ENCODE results near the gene TIPARP.
"Not testable (repeated sequence)": the region's sequence is repeated elsewhere in the genome, so short reads cannot be mapped to it uniquely, and the experiment has no call there.

Gene TIPARP

GRCh38 chr3:156646958-156647357 lies 27.4 kb upstream of the TIPARP start:
- no peak for DNase-seq (ENCODE audit: low read depth in 2 of 2)

GRCh38 chr3:156648086-156648485 lies 26.3 kb upstream of the TIPARP start:
- DNase-seq (ENCODE audit: low read depth in 2 of 2), result no peak

GRCh38 chr3:156649681-156650080 lies 24.7 kb upstream of the TIPARP start:
- no peak for DNase-seq (ENCODE audit: low read depth in 2 of 2)

GRCh38 chr3:156652661-156653060 lies 21.7 kb upstream of the TIPARP start:
- not testable (repeated sequence) for DNase-seq (ENCODE audit: low read depth in 2 of 2)

DNA sequence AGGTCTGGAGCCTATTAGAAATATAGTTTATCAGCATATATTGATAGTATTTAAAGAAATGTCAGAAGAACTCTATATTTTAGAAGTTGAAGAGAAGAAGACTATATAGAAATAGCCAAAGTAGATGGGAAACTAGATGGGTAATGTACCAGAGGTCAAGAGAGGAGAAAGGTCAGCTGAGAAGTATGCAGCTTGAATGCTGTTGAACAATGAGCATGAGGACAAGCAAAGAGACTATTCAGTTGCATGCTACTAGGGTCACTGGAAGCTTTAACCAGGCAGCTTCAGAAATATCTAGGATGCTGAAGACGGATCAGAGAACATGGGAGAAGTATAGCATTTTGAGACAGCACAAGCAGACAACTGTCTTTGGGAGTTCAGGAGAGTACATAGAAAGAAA lies 19.6 kb upstream of the TIPARP start:
- no peak for DNase-seq (ENCODE audit: low read depth in 2 of 2)

DNA sequence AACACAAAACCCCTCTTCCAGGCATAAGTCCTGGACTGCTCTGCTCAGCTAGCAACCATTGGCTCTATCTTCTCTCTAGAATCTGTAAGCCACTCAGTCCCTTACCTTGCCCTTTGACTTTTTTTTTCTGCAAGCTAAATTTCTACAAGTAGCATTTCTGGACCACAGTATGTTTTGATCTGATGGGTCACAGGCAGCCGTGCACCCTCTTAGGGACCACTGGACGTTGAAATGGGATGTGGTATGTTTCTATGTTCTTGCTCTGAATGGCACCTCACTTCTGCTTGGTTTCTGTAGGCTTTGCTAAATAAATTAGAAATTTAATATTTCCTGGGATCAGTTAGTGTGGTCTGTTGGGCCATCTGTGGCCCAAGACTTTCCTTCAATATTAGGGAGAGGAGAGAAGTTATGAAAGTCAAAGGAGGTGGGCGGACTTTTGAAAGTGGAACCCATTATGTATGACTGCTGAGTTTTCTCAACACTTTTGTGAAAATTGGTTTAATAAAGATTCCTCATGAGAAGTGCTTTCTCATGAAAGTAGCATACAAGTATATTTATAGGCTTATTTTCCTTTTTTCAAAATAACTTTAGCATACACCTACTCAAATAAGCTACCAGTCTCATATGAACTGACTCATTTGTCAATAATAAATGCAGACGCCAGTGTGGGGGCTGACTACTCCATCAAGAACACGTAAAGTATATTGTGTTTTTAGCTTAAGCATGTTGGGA lies 18.4 kb upstream of the TIPARP start:
- no peak for DNase-seq (ENCODE audit: low read depth in 2 of 2)

- no peak for DNase-seq (ENCODE audit: low read depth in 2 of 2)
Measured at GRCh38 chr3:156657440-156657839, 16.9 kb upstream of the TIPARP start.

GRCh38 chr3:156657862-156658731 lies 16.3 kb upstream of the TIPARP start:
- DNase-seq (ENCODE audit: low read depth in 2 of 2), result no peak

DNA sequence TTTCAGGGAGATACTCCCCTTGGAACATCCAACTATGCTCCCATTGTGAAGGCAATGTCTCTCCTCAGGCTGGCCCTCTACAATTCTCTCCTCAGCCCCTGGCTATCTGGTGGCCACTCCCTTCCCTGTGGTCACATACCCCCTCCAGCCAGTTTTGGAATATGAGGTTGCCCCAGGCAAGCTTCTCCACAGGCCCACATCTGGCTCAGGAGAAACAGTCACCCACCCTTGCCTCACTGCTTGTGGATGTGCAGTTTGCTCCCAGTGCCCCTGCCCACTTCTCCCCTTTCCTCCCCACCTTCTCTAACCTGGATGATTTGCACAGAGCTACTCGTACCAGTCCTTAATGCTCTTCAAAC lies 15.7 kb upstream of the TIPARP start:
- DNase-seq (ENCODE audit: low read depth in 2 of 2), result no peak

DNA sequence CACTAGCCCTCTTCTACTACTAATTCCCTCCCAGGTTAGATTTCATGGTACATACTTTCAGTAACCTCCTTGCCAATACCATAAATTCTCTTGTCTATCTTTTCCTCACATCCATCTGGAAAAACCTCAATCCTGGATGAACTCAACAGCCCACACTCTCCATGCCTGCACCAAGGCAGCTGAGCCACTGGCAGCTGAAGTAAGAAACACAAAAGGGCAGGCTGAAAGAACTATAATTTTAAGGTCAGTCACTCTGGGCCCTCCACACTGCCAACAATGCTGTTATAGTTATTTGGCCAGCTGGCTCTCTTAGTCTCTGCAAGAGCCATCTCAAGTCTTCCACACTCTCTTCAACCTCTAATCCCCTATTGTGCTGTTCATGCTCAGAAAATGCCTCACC lies 15.1 kb upstream of the TIPARP start:
- no peak for DNase-seq (ENCODE audit: low read depth in 2 of 2)

- DNase-seq (ENCODE audit: low read depth in 2 of 2), result no peak
Measured at GRCh38 chr3:156661155-156661554, 13.2 kb upstream of the TIPARP start.

DNA sequence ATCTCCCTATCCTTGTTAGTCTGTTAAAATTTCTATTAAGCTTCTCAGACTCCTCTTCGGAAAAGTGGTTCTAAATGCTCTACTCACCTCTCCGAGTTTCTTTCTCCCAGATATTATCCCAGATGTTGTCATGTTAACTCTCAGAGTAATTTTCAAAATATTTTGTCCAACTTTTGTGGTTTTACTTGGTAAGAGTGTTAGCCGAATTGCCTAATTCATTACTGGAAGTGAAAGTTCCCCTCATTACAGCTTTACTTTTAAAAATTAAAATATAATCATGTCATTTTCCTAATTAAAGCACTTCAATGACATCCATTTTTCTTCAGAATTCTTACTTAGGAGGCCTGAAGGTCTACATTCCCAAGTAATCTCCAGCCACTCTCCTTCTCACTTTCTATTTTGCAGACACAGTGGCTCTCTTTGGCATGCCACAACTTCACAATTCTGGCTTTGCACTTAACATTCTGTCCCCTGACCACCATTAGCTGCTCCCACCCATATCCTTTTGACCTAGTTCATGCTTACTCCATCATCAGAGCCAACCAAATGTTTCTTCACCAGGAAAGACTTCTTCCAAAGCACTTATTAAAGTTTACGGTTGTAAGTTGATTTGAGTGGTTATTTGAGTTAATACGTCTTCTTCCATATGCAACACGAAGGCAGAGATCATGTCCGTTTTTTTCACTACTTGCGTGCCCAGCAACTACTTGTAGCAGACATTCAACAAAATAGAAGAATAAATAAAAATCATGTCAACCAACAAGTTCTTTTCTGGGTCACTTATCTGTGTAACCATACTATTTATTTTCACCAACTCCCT lies 10.2 kb upstream of the TIPARP start:
- no peak for DNase-seq (ENCODE audit: low read depth in 2 of 2)

DNA sequence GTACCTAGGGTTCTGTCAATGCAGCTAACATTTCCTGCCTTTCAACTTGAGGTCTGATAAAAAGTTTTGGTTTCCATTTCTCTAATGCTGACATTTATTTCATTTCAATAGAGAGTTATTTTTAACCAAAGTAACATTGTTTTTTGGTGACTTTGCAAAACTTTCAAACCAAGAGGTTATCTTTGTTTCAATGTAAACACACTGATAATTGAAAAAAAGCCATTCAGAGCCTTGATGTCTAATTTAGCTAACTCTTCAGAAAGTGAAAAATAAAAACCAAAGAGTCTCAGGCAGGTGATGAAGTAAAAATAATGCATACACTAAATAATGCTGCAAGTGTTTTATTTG lies 9.6 kb upstream of the TIPARP start:
- DNase-seq (ENCODE audit: low read depth in 2 of 2), result no peak

DNA sequence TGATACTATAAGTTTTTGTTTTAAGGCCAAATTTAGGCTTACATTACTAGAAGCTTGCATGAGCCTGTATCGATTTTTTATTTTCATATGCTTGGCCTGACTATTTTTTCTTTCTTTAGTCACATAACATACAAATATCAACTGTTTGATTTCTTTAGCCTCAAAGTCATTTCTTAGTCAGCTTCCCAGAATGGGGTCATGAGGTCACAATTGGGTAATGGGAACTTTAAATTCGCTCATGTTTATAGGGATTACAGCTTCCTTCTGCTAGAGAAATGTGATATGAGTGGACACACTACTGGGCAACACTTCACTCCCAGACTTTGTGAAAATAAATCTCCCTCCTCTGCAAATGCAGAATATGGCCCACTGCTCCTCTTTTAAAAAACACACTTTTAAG lies 9.1 kb upstream of the TIPARP start:
- no peak for DNase-seq (ENCODE audit: low read depth in 2 of 2)

DNA sequence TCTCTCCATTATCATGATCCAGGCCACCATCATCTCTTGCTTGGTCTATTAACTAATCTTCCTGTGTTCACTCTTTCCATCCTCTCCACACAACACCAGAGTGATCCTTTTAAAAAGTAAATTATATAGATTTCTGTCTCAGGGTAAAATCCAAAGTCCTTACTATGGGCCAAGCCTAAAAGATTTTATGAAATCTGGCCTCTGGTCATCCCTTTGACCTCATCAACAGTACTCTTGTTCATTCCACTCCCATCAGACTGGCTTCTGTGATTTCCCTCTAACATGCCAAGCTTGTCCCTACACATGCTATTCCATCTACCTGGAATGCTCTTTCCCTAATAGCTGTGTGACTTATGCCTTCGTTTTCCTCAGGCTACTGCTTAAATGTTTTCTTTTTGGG lies 8.3 kb upstream of the TIPARP start:
- no peak for DNase-seq (ENCODE audit: low read depth in 2 of 2)

GRCh38 chr3:156668073-156668763 lies 6.2 kb upstream of the TIPARP start:
- DNase-seq (ENCODE audit: low read depth in 2 of 2), result no peak

GRCh38 chr3:156670077-156670476 lies 4.3 kb upstream of the TIPARP start:
- DNase-seq (ENCODE audit: low read depth in 2 of 2), result no peak

- DNase-seq (ENCODE audit: low read depth in 2 of 2), result no peak
Measured at GRCh38 chr3:156670652-156671051, 3.7 kb upstream of the TIPARP start.

GRCh38 chr3:156673732-156674045 lies 701 bp upstream of the TIPARP start:
- DNase-seq (ENCODE audit: low read depth in 2 of 2), result no peak

- DNase-seq (ENCODE audit: low read depth in 2 of 2), result peak; percentile 8 to 21
Measured at GRCh38 chr3:156674911-156675829, 780 bp downstream of the TIPARP start.
